ENCODE data around the gene ISCA2.

Gene ISCA2

GRCh38 chr14:74508844-74509428 lies 15.4 kb downstream of the ISCA2 start:
- no peak for DNase-seq (ENCODE audit: low read depth)

GRCh38 chr14:74509587-74510222 lies 16.1 kb downstream of the ISCA2 start:
- no peak for DNase-seq (ENCODE audit: low read depth)

GRCh38 chr14:74510223-74510931 lies 16.8 kb downstream of the ISCA2 start:
- no peak for DNase-seq (ENCODE audit: low read depth)

- peak; percentile 33 for DNase-seq (ENCODE audit: low read depth)
Observed at GRCh38 chr14:74510959-74511409, 17.4 kb downstream of the ISCA2 start.

- DNase-seq (ENCODE audit: low read depth), result no peak
Observed at GRCh38 chr14:74511966-74512830, 18.6 kb downstream of the ISCA2 start.

GRCh38 chr14:74514471-74514941 lies 20.9 kb downstream of the ISCA2 start:
- no peak for DNase-seq (ENCODE audit: low read depth)

- no peak for DNase-seq (ENCODE audit: low read depth)
Observed at GRCh38 chr14:74515891-74516412, 22.4 kb downstream of the ISCA2 start.

GRCh38 chr14:74516451-74517160 lies 23.0 kb downstream of the ISCA2 start:
- DNase-seq (ENCODE audit: low read depth), result no peak

GRCh38 chr14:74517731-74518130 lies 24.2 kb downstream of the ISCA2 start:
- DNase-seq (ENCODE audit: low read depth), result no peak

- DNase-seq (ENCODE audit: low read depth), result no peak
Observed at GRCh38 chr14:74518221-74518620, 24.7 kb downstream of the ISCA2 start.

GRCh38 chr14:74519316-74520074 lies 25.9 kb downstream of the ISCA2 start:
- no peak for DNase-seq (ENCODE audit: low read depth)

GRCh38 chr14:74521756-74522155 lies 28.2 kb downstream of the ISCA2 start:
- no peak for DNase-seq (ENCODE audit: low read depth)

- DNase-seq (ENCODE audit: low read depth), result no peak
Observed at GRCh38 chr14:74522740-74523139, 29.2 kb downstream of the ISCA2 start.

- DNase-seq (ENCODE audit: low read depth), result no peak
Observed at GRCh38 chr14:74524076-74524811, 30.7 kb downstream of the ISCA2 start.

- DNase-seq (ENCODE audit: low read depth), result no peak
Observed at GRCh38 chr14:74524812-74525135, 31.2 kb downstream of the ISCA2 start.

GRCh38 chr14:74525361-74525851 lies 31.8 kb downstream of the ISCA2 start:
- no peak for DNase-seq (ENCODE audit: low read depth)

GRCh38 chr14:74526854-74527585 lies 33.5 kb downstream of the ISCA2 start:
- DNase-seq (ENCODE audit: low read depth), result no peak

- no peak for DNase-seq (ENCODE audit: low read depth)
Observed at GRCh38 chr14:74527736-74528280, 34.2 kb downstream of the ISCA2 start.

- DNase-seq (ENCODE audit: low read depth), result no peak
Observed at GRCh38 chr14:74528406-74528805, 34.8 kb downstream of the ISCA2 start.

All from HS-5 (cell line).